Neutrophil (primary cell): ENCODE results near the gene RAB9A.
"Not testable (repeated sequence)": the region's sequence is repeated elsewhere in the genome, so short reads cannot be mapped to it uniquely, and the experiment has no call there.

Experiments
- H3K27ac ChIP-seq: fragments of 200-600 bp; sonication (generic); 2 replicates; pipeline ENCODE4 v1.5.1; 2016; ENCODE audit warnings: mild to moderate bottlenecking, moderate library complexity
- H3K27me3 ChIP-seq: fragments of 200-600 bp; sonication (generic); 2 replicates; pipeline ENCODE4 v1.6.0; 2016; ENCODE audit warnings: mild to moderate bottlenecking
- H3K36me3 ChIP-seq: fragments of 200-600 bp; sonication (generic); 2 replicates; pipeline ENCODE4 v1.5.1; 2017
- H3K4me1 ChIP-seq, 2 experiments: fragments of 200-600 bp in 1 of 2; sonication (generic) in 1 of 2; 1 replicate in 1 of 2; 2 replicates in 1 of 2; pipeline versions ENCODE4 v1.5.1 to v1.6.1; 2013 to 2016; ENCODE audit warnings: low read depth in 1 of 2, low read length in 1 of 2, mild to moderate bottlenecking in 1 of 2, moderate library complexity in 1 of 2; ENCODE audit not compliant: control insufficient read depth in 1 of 2, insufficient read depth in 1 of 2
- H3K4me3 ChIP-seq, 2 experiments: fragments of 200-600 bp in 1 of 2; sonication (generic) in 1 of 2; 1 replicate in 1 of 2; 2 replicates in 1 of 2; pipeline ENCODE4 v1.5.1; 2013 to 2016; ENCODE audit warnings: low read depth in 1 of 2, low read length in 1 of 2, mild to moderate bottlenecking in 1 of 2, moderate library complexity in 1 of 2
- H3K9me3 ChIP-seq: fragments of 200-600 bp; sonication (generic); 2 replicates; pipeline ENCODE4 v1.5.1; 2016
- TF ChIP-seq, protein P1 (sequence below): fragments of 200-600 bp; sonication (generic); IDR thresholded peaks from 2 replicates; pipeline ENCODE4 v1.5.1; 2016; ENCODE audit warnings: antibody characterized with exemption

Gene RAB9A

DNA sequence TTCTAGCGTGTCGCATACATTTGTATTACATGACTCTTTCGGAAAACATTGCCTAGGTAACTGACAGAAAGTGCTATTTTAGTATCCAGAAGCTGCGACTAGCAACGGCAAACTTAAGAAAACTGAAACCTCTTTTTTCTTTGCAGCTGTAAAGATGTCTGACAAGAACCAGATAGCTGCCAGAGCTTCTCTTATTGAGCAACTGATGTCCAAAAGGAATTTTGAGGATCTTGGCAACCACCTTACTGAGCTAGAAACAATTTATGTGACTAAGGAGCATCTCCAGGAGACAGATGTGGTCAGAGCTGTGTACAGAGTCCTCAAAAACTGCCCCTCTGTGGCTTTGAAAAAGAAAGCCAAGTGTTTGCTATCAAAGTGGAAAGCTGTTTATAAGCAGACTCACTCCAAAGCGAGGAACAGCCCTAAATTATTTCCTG lies 26.6 kb upstream of the RAB9A start:
- no peaks in the 10 kb centered on the region for H3K27me3 ChIP-seq
- no peak overlapping the region for H3K27ac ChIP-seq
- no peaks in the 10 kb centered on the region for H3K9me3 ChIP-seq
- peaks cover 4% of the 10 kb centered on the region for H3K36me3 ChIP-seq
- H3K4me3 ChIP-seq, result no peak overlapping the region
- H3K4me1 ChIP-seq, result peaks cover 21 to 29% of the 10 kb centered on the region in 2 experiments
- TF ChIP-seq, protein P1, sequence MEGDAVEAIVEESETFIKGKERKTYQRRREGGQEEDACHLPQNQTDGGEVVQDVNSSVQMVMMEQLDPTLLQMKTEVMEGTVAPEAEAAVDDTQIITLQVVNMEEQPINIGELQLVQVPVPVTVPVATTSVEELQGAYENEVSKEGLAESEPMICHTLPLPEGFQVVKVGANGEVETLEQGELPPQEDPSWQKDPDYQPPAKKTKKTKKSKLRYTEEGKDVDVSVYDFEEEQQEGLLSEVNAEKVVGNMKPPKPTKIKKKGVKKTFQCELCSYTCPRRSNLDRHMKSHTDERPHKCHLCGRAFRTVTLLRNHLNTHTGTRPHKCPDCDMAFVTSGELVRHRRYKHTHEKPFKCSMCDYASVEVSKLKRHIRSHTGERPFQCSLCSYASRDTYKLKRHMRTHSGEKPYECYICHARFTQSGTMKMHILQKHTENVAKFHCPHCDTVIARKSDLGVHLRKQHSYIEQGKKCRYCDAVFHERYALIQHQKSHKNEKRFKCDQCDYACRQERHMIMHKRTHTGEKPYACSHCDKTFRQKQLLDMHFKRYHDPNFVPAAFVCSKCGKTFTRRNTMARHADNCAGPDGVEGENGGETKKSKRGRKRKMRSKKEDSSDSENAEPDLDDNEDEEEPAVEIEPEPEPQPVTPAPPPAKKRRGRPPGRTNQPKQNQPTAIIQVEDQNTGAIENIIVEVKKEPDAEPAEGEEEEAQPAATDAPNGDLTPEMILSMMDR, result no peak

DNA sequence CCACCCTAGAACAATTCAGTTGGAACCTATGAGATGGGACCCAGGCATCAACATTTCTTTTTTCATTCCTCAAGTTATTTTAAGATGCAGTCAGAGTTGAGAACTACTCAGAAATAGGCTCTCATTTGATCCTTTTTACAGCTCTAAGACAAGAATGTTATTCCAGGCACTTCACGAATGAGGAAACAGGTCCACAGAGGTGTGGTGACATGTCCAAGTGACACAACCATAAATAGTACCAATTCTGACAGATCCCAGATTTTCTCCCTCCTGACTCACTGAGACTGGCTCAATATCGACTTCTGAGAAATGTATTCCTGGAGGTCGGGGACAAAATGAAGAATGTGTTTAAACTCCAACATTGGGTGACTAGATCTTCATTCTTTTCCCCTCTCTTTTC lies 24.9 kb upstream of the RAB9A start:
- Histone ChIP-seq H3K4me1 (peaks cover 9 to 20% of the 10 kb centered on the region in 2 experiments), H3K4me3 (no peak overlapping the region), H3K9me3 (no peaks in the 10 kb centered on the region), H3K27ac (no peak overlapping the region), H3K27me3 (no peaks in the 10 kb centered on the region), H3K36me3 (peaks cover 4% of the 10 kb centered on the region)
- TF ChIP-seq, protein P1, result no peak

- H3K27me3 ChIP-seq, result no peaks in the 10 kb centered on the region
- H3K36me3 ChIP-seq, result peaks cover 4% of the 10 kb centered on the region
- TF ChIP-seq, protein P1, result no peak
- H3K4me3 ChIP-seq, result no peak overlapping the region
- peaks cover 0 to 10% of the 10 kb centered on the region in 2 experiments for H3K4me1 ChIP-seq
- H3K9me3 ChIP-seq, result no peaks in the 10 kb centered on the region
- no peak overlapping the region for H3K27ac ChIP-seq
These were observed 22.1 kb upstream of the RAB9A start for GRCh38 chrX:13666836-13667235.

DNA sequence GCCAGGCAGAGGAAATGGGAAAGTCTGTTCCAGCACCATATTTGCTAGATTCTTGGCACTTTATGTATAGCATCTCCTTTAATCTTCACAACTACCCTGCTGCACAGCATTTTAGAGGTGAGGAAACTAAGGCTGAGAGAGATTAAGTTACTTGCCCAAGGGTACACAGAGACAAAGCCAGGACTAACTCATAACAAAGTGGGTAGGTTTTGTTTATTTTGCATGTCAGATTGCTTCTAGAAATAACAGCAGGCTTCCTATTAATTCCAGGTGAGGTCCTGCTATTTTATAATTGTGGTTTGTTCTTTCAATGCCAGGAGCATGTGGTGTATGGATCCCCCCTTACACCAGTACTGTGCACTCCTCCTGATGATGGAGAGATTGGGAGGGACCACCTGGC lies 21.0 kb upstream of the RAB9A start:
- peaks cover under 1% of the 10 kb centered on the region for H3K36me3 ChIP-seq
- H3K27me3 ChIP-seq, result no peaks in the 10 kb centered on the region
- TF ChIP-seq, protein P1, result no peak
- H3K27ac ChIP-seq, result no peak overlapping the region
- H3K4me3 ChIP-seq, result no peak overlapping the region
- peaks cover 0 to 10% of the 10 kb centered on the region in 2 experiments for H3K4me1 ChIP-seq
- no peaks in the 10 kb centered on the region for H3K9me3 ChIP-seq

DNA sequence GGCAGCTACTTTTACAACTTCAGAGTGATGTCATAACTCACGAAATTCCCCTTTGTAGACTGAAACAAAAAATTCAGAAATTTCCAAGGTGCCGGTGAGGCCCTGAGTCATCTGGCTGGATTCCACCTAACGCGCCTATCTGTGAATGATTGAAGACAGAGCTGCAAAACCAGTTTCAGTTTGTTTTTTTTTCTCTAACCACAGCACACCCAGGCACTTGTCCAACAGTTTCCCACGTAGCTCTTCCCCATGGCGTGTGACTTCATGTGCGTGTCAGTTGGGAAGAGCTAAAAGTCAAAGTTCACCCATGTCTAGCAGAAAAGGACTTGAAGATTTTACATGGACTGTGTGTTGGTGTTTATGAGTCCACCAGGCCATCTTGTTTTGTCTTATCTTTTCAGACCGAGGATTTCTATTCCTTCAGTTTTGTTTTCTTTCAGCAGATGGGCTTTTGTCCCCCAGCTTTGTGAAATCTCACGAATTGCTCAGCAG lies 19.6 kb upstream of the RAB9A start:
- H3K27ac ChIP-seq, result no peak overlapping the region
- H3K9me3 ChIP-seq, result no peaks in the 10 kb centered on the region
- no peak overlapping the region for H3K4me3 ChIP-seq
- no peaks in the 10 kb centered on the region for H3K36me3 ChIP-seq
- TF ChIP-seq, protein P1, result no peak
- H3K27me3 ChIP-seq, result no peaks in the 10 kb centered on the region
- H3K4me1 ChIP-seq, result no peaks in the 10 kb centered on the region

DNA sequence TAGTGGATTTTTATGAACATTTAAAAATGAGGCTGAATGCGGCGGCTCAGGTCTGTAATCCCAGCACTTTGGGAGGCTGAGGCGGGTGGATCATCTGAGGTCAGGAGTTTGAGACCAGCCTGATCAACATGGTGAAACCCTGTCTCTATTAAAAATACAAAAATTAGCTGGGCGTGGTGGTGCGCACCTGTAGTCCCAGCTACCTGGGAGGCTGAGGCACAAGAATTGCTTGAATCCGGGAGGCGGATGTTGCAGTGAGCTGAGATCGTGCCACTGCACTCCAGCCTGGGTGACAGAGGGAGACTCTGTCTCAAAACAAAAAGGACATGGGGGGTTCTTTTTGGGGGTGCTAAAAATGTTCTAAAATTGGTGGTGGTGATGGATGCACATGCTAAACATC lies 19.2 kb upstream of the RAB9A start:
- not testable (repeated sequence) for H3K27ac ChIP-seq, H3K9me3 ChIP-seq, H3K4me3 ChIP-seq

More for the DNA sequence above, 19.2 kb upstream of the RAB9A start:
- not testable (repeated sequence) for H3K4me1 ChIP-seq, H3K36me3 ChIP-seq, H3K27me3 ChIP-seq
